ENCODE measurements around the gene VKORC1L1.

DNA sequence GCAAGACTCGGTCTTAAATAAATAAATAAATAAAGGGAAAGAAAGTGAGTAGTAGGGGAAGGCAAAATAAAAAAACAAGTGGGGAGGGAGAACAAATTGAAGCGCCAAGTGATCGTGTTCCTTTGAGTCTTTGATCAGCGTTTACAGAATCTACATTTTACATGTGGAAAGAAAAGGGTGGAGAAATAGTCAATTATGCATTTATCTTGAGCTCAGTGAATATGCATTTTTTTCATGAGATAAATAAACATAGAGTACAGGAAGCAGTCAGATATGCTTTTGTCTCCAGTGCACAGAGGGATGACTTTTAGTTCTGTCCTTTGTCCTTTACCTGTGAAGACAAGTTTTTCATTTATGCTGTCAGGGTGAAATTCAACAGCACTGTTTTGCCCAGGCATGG lies 115.2 kb downstream of the VKORC1L1 start:
- TF ChIP-seq, protein P1, sequence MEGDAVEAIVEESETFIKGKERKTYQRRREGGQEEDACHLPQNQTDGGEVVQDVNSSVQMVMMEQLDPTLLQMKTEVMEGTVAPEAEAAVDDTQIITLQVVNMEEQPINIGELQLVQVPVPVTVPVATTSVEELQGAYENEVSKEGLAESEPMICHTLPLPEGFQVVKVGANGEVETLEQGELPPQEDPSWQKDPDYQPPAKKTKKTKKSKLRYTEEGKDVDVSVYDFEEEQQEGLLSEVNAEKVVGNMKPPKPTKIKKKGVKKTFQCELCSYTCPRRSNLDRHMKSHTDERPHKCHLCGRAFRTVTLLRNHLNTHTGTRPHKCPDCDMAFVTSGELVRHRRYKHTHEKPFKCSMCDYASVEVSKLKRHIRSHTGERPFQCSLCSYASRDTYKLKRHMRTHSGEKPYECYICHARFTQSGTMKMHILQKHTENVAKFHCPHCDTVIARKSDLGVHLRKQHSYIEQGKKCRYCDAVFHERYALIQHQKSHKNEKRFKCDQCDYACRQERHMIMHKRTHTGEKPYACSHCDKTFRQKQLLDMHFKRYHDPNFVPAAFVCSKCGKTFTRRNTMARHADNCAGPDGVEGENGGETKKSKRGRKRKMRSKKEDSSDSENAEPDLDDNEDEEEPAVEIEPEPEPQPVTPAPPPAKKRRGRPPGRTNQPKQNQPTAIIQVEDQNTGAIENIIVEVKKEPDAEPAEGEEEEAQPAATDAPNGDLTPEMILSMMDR (conservative IDR thresholded peaks at IDR 0.05), result no peak
- no peak for TF ChIP-seq ZFX (IDR thresholded peaks at IDR 0.05)
